HT-29 (cell line): ENCODE results near the gene GPRC5C. TPM values are rescaled to one million over a fixed set of nuclear protein-coding genes. Genes with fewer than 3 reads are reported as not detected.
"Not testable (repeated sequence)": the region's sequence is repeated elsewhere in the genome, so short reads cannot be mapped to it uniquely, and the experiment has no call there.

Experiments
- DNase-seq: peaks from one replicate; pipeline ENCODE4 v3.0.0-alpha.2; 2015; ENCODE audit warnings: low spot score
- small RNA-seq: library from RNA; depleted of rRNA; stranded (forward); fragments of <200 nt; gene quantifications from one replicate; pipeline ENCODE3, GENCODE V24; 2014
- total RNA-seq: library from RNA; depleted of rRNA; stranded (reverse); fragments of >200 nt; shearing (Covaris generic); gene quantifications from 2 replicates; pipeline ENCODE4 v1.2.3, GENCODE V29; 2014; rRNA removed

Gene GPRC5C
- total RNA-seq, 1 experiment from 2014 or later = 149 TPM

DNA sequence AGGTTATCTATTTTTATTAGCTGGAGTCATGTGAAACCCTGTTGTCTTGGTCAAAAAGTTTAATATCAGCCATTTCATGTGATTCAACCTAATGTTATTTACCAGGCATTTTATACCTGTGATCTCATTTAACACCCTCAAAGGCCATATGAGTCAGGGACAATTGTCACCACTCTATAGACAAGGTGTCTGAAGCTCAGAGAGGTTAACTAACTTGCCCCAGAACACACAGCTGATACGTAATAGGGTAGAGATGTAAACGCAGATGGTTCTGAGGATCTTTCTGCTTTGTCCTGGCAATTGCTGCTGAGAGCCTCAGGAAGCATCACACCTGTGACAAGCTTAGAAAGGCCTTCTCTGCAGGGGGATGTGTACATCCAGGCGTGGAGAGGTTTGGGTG, 39.5 kb downstream of the GPRC5C start:
- no peak for DNase-seq

DNA sequence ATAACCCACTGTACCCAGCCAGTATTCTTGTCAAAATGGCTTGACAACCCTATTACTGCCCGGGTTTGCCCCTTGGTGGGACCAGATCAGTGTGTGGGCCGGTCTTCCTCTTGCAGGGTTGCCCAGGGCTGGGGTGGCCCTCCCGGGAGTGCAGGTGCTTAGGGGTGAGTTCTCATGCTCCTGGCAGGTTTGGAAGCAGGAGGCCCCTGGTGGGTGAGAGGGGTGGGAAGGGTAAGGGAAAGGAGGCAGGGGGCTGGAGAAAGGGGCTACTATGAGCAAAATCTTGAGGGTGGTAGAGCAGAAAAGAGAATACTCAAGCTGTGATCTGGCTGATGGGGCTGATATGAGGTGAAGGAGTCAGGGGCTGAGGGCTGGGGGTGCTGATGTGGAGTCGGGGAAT, 41.0 kb downstream of the GPRC5C start:
- no peak for DNase-seq

GRCh38 chr17:74473294-74473693, 41.4 kb downstream of the GPRC5C start:
- DNase-seq = no peak

DNA sequence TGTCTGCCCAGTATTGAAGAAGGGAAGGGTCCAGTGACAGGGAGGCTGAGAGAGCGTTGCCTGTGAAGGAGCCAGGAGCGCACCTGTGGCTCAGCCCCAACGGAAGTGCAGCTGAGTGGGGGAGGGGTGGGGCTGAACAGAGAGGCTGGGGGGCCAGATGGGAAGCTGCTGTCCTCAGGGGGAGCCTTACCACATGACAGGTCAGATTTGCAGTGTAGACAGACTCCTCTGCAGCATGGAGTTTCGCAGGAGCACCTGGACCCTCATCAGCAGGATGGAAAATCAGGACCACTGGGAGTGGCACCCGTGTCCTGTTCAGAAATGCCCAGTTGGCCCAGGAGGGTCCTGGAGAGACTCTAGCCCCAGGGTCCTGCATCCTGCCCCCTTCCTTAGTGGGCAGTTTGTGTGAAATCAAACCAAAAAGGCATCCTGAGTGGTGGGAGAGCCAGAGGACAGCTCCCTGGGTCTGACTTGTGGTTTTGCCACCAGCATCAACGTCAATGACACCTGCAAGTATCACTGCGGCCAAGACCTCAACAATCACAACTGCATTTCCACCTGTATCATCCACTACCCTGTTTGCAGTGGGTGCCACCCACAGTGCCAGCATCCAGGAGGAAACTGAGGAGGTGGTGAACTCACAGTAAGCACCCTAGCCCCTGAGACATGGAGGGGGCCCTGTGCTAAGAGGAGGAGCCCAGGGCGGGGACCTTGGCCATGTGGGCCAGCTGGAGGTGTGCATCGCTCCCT, 42.3 kb downstream of the GPRC5C start:
- DNase-seq = no peak

DNA sequence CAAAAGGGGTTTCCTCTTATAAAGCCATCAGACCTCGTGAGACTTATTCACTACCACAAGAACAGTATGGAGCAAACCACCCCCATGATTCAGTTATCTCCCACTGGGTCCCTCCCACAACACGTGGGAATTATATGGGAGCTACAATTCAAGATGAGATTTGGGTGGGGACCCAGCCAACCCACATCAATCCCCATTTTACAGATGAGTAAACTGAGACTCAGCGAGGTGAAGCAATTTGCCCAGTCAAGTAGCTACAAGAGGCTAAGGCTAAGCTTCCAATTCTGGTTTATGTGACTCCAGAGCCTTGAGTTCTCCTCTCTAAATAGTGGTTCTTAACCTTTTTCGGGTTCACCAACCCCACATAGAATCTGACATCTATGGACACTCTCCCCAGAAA, 43.3 kb downstream of the GPRC5C start:
- DNase-seq = no peak

DNA sequence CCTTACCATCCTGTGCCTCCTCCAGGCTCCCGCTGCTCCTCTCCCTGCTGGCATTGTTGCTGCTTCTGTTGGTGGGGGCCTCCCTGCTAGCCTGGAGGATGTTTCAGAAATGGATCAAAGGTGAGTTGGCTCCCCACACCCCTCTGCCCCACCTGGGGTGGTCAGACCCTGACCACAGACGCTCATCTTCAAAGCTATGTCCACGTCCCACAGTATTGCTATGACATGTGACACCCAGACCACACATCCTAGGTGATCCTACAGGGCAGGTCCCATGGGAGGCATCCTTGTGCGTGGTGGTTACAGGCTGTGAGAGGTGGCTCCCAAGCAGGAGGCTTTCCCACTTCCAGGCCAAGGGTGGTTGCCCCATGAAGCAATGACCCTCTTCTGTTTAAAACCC, 45.5 kb downstream of the GPRC5C start:
- DNase-seq = no peak

GRCh38 chr17:74478420-74479100, 46.7 kb downstream of the GPRC5C start:
- DNase-seq = no peak

GRCh38 chr17:74480290-74480689, 48.4 kb downstream of the GPRC5C start:
- no peak for DNase-seq

- no peak for DNase-seq
Measured at GRCh38 chr17:74481621-74482020, 49.7 kb downstream of the GPRC5C start.

- DNase-seq = no peak
Measured at GRCh38 chr17:74484066-74484465, 52.2 kb downstream of the GPRC5C start.

DNA sequence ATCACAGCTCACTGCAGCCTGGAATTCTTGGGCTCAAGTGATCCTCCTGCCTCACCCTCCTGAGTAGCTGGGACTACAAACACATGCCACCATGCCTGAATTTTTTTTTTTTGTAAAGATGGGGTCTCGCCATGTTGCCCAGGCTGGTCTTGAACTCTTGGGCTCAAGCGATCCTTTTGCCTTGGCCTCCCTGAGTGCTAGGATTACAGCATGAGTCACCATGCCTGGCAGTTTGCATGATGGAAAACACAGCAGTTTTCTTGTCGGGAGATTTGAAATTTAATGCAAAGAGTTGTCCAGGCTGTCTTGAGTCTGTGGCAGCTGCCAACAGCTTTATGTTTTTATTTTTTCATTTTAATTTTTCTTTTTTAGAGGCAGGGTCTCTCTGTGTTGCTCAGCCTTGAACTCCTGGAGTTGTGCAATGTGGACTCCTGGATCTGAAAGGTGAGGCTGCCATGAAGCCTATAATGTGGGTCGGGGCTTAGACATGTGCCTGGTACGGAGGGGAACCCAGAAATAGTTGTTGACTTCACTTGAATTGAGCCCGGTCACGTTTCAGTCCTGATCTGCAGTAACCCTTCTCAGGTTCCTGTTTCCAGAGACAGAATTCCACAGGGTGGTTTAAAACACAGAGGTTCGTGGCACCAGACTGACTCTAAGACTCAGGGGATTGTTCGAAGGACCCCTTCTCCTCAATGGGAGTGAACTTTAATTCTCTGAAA, 53.3 kb downstream of the GPRC5C start:
- DNase-seq = no peak

DNA sequence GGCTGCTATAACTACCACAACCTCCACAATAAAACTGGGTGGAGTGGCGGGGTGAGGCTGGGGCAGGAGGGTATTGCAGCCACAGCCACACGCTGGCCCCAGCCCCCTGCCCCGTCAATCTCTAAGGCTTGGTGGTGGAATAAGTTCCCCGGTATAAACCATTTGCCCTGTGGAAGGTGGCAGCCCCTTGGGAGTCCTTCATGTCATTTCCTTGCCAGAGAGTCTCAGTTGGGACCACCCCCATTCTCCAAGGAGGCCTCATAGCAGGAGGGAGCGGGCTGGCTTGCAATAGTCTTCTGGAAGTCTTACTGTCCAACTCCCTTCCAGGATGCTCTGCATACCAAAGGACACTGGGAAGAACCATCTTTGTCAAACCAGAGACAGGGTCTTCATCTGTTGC, 54.0 kb downstream of the GPRC5C start:
- no peak for DNase-seq

- DNase-seq = not testable (repeated sequence)
Measured at GRCh38 chr17:74488276-74488675, 56.4 kb downstream of the GPRC5C start.

GRCh38 chr17:74490716-74491115, 58.8 kb downstream of the GPRC5C start:
- no peak for DNase-seq

DNA sequence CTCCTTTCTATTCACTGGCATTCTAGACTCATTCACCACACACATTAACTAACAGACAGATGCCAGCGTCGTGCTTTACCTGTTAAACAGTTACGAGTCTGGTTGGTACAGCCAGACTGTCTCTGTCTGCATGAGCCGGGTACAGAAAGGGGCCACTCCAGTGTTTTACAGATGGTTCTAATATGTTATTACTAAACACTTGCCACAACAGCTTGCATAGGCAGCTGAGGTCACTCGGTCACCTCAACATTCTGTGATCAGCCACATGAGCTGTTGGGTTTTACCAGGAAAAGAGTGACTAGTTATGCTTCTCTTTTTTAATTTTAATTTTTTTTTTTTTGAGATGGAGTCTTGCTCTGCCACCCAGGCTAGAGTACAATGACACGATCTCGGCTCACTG, 59.7 kb downstream of the GPRC5C start:
- no peak for DNase-seq

DNA sequence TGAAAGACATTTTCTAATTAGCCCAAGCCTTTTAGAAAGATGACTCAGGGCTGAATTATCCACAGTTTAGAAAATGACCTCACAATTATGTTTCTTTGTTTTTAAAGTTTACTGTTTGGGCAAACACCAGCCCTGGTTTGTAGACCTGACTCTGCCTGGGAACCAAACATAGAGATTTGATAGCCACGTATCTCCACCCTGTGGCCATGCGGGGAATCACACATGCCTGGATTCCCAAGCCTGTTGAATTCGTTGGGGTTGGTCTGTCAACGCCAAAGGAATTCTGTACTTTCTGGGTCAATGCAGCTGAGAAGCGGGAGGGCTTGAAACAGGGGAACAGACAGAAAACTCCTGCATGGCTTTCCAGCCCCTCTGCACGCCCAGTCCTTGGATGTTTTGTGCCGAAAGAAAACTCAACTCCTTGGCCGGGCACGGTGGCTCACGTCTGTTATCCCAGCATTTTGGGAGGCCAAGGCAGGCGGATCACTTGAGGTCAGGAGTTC, 61.5 kb downstream of the GPRC5C start:
- DNase-seq = peak; percentile 86

Small RNA genes lying within 50 kb of the gene (small RNA-seq; reads per million reads assigned to genes)
- gene RNA5SP448 = 3.8 reads per million, percentile 79 among the genes with 10 or more reads in this experiment

Other genes with a start within 250 kb of the GPRC5C start
- gene RPL38, start 228.4 kb upstream of the GPRC5C start, total RNA-seq = 1,500 and 1,729 TPM in 2 replicates
- 0.05 and 0.33 TPM in 2 replicates for gene TTYH2, start 218.5 kb upstream of the GPRC5C start, total RNA-seq
- gene DNAI2, start 157.9 kb upstream of the GPRC5C start, total RNA-seq = not detected in 2 replicates
- 2.4 and 2.5 TPM in 2 replicates for gene KIF19, start 105.9 kb upstream of the GPRC5C start, total RNA-seq
- gene BTBD17, start 70.2 kb upstream of the GPRC5C start, total RNA-seq = 0.10 and 0.44 TPM in 2 replicates
- 0.15 and 1.3 TPM in 2 replicates for gene GPR142, start 64.6 kb upstream of the GPRC5C start, total RNA-seq
- not detected in 2 replicates for gene CD300A, start 34.5 kb downstream of the GPRC5C start, total RNA-seq
- not detected in 2 replicates for gene CD300LB, start 99.4 kb downstream of the GPRC5C start, total RNA-seq
- gene CD300C, start 114.0 kb downstream of the GPRC5C start, total RNA-seq = 0.48 and 0.68 TPM in 2 replicates
- not detected in 2 replicates for gene CD300H, start 135.4 kb downstream of the GPRC5C start, total RNA-seq
- not detected in 2 replicates for gene CD300LD, start 160.2 kb downstream of the GPRC5C start, total RNA-seq
- not detected in 2 replicates for gene CD300E, start 191.7 kb downstream of the GPRC5C start, total RNA-seq